ENCODE results near the gene PHACTR3.

PHACTR3 gene

DNA sequence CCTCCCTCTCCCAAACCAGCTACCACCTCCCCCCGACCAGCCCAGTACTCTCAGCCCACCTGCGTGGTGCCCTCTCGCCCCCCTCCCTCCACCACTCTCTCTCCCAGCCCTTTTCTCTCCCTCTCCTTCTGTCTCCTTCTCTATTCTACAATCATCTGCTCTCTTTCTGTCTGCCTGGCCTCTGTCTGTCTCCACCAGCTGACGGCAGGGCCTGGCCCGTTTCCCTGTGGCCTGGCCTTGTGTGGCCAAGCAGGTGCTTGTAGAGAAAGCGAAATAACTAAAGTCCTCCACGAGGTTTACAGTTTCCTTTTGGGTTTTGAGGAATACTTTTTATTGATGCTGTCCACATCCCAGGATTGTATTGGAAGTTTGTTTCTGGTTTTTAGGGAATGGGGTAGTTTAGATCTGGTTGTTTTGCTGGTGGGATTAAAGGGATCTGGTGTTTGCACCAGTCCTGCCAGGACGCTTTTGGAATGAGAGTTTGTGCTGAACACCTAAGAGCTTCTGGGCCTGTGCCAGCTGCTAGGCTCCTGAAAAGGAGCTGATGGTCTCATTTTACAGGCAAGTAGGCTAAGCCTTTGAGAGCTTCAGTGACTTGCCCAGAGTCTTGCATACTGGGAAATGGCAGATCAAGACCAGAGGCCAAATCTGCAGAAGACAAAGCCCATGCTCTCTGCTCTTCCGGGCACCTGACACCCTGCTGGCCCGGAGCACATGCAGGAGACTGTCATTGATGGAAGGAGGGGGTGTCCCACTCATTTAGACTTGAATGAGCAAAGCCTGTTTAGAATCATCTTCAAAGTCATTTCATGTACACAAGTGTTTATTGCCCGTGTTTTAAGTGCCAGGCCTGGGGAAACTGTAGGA is 167.4 kb downstream of the PHACTR3 start:
- Histone ChIP-seq H3K9me3 (ENCODE audit: control insufficient read depth, insufficient read depth, low read length) (no peaks in the 10 kb centered on the region), H3K4me1 (ENCODE audit: control insufficient read depth, low read length) (no peaks in the 10 kb centered on the region), H3F3A (ENCODE audit: control insufficient read depth, insufficient read depth) (no peaks in the 10 kb centered on the region), H3K36me3 (ENCODE audit: control insufficient read depth, low read length) (no peaks in the 10 kb centered on the region), H3K27me3 (ENCODE audit: control insufficient read depth, low read length) (no peaks in the 10 kb centered on the region), H3K27ac (ENCODE audit: low read depth, low read length) (no peak overlapping the region), H4K20me1 (ENCODE audit: control insufficient read depth, insufficient read depth, low read depth, low read length) (no peaks in the 10 kb centered on the region), H3K4me2 (ENCODE audit: low read length) (no peak overlapping the region), H3K4me3 (ENCODE audit: low read length) (no peak overlapping the region), H3K79me2 (ENCODE audit: control insufficient read depth, low read length) (no peaks in the 10 kb centered on the region), H3K9me2 (replicated peaks; ENCODE audit: control insufficient read depth, low read length) (no peaks in the 10 kb centered on the region)
- TF ChIP-seq, protein P1, sequence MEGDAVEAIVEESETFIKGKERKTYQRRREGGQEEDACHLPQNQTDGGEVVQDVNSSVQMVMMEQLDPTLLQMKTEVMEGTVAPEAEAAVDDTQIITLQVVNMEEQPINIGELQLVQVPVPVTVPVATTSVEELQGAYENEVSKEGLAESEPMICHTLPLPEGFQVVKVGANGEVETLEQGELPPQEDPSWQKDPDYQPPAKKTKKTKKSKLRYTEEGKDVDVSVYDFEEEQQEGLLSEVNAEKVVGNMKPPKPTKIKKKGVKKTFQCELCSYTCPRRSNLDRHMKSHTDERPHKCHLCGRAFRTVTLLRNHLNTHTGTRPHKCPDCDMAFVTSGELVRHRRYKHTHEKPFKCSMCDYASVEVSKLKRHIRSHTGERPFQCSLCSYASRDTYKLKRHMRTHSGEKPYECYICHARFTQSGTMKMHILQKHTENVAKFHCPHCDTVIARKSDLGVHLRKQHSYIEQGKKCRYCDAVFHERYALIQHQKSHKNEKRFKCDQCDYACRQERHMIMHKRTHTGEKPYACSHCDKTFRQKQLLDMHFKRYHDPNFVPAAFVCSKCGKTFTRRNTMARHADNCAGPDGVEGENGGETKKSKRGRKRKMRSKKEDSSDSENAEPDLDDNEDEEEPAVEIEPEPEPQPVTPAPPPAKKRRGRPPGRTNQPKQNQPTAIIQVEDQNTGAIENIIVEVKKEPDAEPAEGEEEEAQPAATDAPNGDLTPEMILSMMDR (IDR thresholded peaks at IDR 0.05; ENCODE audit: low read depth, low read length, poor library complexity, severe bottlenecking): no peak
- no peak for TF ChIP-seq EZH2phosphoT487 (IDR thresholded peaks at IDR 0.05; ENCODE audit: borderline replicate concordance, low read length)

DNA sequence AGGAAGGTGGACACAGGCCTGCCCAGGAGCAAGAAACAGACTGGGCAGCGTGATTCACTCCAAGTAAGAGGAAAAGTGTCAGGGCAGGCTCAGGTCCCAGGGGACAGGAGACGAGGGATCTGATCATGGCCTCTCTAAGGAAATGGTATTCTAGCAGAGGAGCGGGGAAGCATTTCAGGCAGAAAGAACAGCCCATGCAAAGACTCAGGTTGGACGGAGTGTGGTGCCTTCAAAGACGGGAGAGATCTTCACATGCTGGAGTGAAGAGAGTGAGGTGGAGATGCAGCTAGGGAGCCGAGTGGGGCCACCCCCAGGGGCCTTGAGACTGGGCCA is 168.0 kb downstream of the PHACTR3 start:
- Histone ChIP-seq H3K9me2 (replicated peaks; ENCODE audit: control insufficient read depth, low read length) (no peaks in the 10 kb centered on the region), H3K4me1 (ENCODE audit: control insufficient read depth, low read length) (no peaks in the 10 kb centered on the region), H3K36me3 (ENCODE audit: control insufficient read depth, low read length) (no peaks in the 10 kb centered on the region), H3K27me3 (ENCODE audit: control insufficient read depth, low read length) (no peaks in the 10 kb centered on the region), H3K9me3 (ENCODE audit: control insufficient read depth, insufficient read depth, low read length) (no peaks in the 10 kb centered on the region), H3K79me2 (ENCODE audit: control insufficient read depth, low read length) (no peaks in the 10 kb centered on the region), H4K20me1 (ENCODE audit: control insufficient read depth, insufficient read depth, low read depth, low read length) (no peaks in the 10 kb centered on the region), H3K27ac (ENCODE audit: low read depth, low read length) (no peak overlapping the region), H3K4me3 (ENCODE audit: low read length) (no peak overlapping the region), H3F3A (ENCODE audit: control insufficient read depth, insufficient read depth) (no peaks in the 10 kb centered on the region), H3K4me2 (ENCODE audit: low read length) (no peak overlapping the region)
- TF ChIP-seq, protein P1 (IDR thresholded peaks at IDR 0.05; ENCODE audit: low read depth, low read length, poor library complexity, severe bottlenecking): no peak
- no peak for TF ChIP-seq EZH2phosphoT487 (IDR thresholded peaks at IDR 0.05; ENCODE audit: borderline replicate concordance, low read length)

DNA sequence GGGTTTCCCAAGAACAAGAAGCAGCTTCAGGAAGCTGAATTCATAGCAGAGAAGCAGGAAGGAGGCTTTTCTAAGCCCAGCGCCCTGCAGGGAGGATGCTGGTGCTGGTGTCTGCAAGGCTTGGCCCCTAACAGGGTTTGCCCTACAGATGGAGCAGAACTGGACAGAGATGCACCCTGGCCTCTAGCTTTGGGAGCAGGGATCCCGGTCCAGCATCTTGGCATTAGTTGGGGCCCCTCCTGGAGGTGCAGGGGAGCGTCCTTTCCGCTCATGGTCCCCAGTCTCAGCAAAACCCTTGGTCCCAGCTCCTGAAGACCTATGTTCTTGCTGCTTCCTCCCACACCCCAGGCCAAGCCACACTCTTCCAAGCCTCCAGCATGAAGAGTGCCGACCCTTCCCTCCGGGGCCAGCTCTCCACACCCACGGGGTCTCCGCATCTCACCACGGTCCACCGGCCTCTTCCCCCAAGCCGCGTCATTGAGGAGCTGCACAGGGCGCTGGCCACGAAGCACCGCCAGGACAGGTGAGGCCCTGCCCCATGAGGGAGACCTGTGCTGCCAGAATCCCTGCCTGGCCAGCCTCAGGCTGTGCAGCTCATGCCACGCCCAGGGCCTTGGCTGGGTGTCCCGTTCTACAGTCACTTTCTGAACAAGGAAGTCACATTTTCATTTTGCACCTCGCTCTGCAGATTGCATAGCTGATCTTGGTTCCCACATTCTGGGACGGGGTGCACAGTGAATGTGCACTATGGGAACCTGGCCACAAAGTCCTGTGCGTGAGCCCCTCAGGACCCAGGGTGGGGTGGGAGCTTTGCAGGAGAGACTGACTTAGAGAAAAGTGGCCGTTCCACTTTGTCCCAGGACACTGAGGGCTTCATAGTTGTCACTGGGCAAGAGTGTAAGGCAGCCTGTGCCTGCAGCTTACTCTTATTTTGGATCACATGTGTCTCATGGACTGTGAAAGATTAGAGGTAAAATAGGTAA is 168.9 kb downstream of the PHACTR3 start:
- H3K79me2 ChIP-seq (ENCODE audit: control insufficient read depth, low read length): no peaks in the 10 kb centered on the region
- TF ChIP-seq, protein P1 (IDR thresholded peaks at IDR 0.05; ENCODE audit: low read depth, low read length, poor library complexity, severe bottlenecking): no peak
- no peak for TF ChIP-seq EZH2phosphoT487 (IDR thresholded peaks at IDR 0.05; ENCODE audit: borderline replicate concordance, low read length)
- no peaks in the 10 kb centered on the region for H3K9me2 ChIP-seq (replicated peaks; ENCODE audit: control insufficient read depth, low read length)
- H3K27ac ChIP-seq (ENCODE audit: low read depth, low read length): no peak overlapping the region
- H3K9me3 ChIP-seq (ENCODE audit: control insufficient read depth, insufficient read depth, low read length): no peaks in the 10 kb centered on the region
- no peaks in the 10 kb centered on the region for H3K36me3 ChIP-seq (ENCODE audit: control insufficient read depth, low read length)
- H3K4me3 ChIP-seq (ENCODE audit: low read length): no peak overlapping the region
- no peaks in the 10 kb centered on the region for H4K20me1 ChIP-seq (ENCODE audit: control insufficient read depth, insufficient read depth, low read depth, low read length)
- H3F3A ChIP-seq (ENCODE audit: control insufficient read depth, insufficient read depth): no peaks in the 10 kb centered on the region
- H3K4me2 ChIP-seq (ENCODE audit: low read length): no peak overlapping the region
- H3K27me3 ChIP-seq (ENCODE audit: control insufficient read depth, low read length): no peaks in the 10 kb centered on the region
- no peaks in the 10 kb centered on the region for H3K4me1 ChIP-seq (ENCODE audit: control insufficient read depth, low read length)
